Upper lobe of left lung (tissue), 4 donors: ENCODE results near the gene GAGE12J.

ENCODE experiments used
- EP300 ChIP-seq, 4 donors: sonication (generic); formaldehyde crosslinking; IDR thresholded peaks; one replicate each; pipeline ENCODE4 v1.5.1; 2017; ENCODE audit warnings: antibody characterized with exemption in 4 of 4, control low read depth in 2 of 4
- POLR2A ChIP-seq, 4 donors: fragments of 450-650 bp; IDR thresholded peaks; one replicate each; pipeline ENCODE4 v1.5.1; 2016 to 2017; ENCODE audit warnings: antibody characterized with exemption in 4 of 4, mild to moderate bottlenecking in 2 of 4
- POLR2AphosphoS5 ChIP-seq, 2 donors: sonication (generic); formaldehyde crosslinking; IDR thresholded peaks; one replicate each; pipeline ENCODE4 v1.5.1; 2017; ENCODE audit warnings: antibody characterized with exemption in 2 of 2
- TF ChIP-seq, protein P1 (sequence below), 6 experiments: fragments of 450-650 bp in 4 of 6; fragments of 200-600 bp in 2 of 6; sonication (generic) in 2 of 6; IDR thresholded peaks; one replicate each; pipeline ENCODE4 v1.5.1; 2016 to 2019; ENCODE audit warnings: antibody characterized with exemption in 6 of 6

- TF ChIP-seq, protein P1, sequence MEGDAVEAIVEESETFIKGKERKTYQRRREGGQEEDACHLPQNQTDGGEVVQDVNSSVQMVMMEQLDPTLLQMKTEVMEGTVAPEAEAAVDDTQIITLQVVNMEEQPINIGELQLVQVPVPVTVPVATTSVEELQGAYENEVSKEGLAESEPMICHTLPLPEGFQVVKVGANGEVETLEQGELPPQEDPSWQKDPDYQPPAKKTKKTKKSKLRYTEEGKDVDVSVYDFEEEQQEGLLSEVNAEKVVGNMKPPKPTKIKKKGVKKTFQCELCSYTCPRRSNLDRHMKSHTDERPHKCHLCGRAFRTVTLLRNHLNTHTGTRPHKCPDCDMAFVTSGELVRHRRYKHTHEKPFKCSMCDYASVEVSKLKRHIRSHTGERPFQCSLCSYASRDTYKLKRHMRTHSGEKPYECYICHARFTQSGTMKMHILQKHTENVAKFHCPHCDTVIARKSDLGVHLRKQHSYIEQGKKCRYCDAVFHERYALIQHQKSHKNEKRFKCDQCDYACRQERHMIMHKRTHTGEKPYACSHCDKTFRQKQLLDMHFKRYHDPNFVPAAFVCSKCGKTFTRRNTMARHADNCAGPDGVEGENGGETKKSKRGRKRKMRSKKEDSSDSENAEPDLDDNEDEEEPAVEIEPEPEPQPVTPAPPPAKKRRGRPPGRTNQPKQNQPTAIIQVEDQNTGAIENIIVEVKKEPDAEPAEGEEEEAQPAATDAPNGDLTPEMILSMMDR (IDR thresholded peaks at IDR 0.05), result no peak
- TF ChIP-seq EP300 (IDR thresholded peaks at IDR 0.05) (no peak), POLR2A (IDR thresholded peaks at IDR 0.05) (no peak), POLR2AphosphoS5 (IDR thresholded peaks at IDR 0.05) (no peak)
Measured at GRCh38 chrX:49310371-49310770, 11.5 kb upstream of the GAGE12J start.
